Measurements from ENCODE around the gene KCNG2. TPM values are rescaled to one million over a fixed set of nuclear protein-coding genes. Genes with fewer than 3 reads are reported as not detected.

KCNG2 gene
- total and polyA plus RNA-seq, 2 donors (not counting 1 experiment from before 2014, with no cell fraction given): not detected

GRCh38 chr18:79899609-79900445 lies 102.1 kb downstream of the KCNG2 start:
- intact Hi-C loops (cut with micrococcal nuclease): no loop called here
- Mint-ChIP-seq H3K4me3 (no peak overlapping the region), H3K9me3 (ENCODE audit: insufficient read depth) (peaks cover 11% of the 10 kb centered on the region), H3K4me1 (no peaks in the 10 kb centered on the region), H3K27me3 (no peaks in the 10 kb centered on the region), H3K27ac (no peak overlapping the region)
- TF ChIP-seq EZH2 (IDR thresholded peaks at IDR 0.05; ENCODE audit: borderline replicate concordance, insufficient read depth, low read depth, low read length, poor library complexity, severe bottlenecking) (no peak), CTCF (IDR thresholded peaks at IDR 0.05) (no peak)
- Histone ChIP-seq H3K4me1 (ENCODE audit: control insufficient read depth in 2 of 2, insufficient read depth in 2 of 2, low read length in 2 of 2) (no peaks in the 10 kb centered on the region), H4K20me1 (ENCODE audit: control insufficient read depth, insufficient read depth, low read length, poor library complexity, severe bottlenecking) (no peaks in the 10 kb centered on the region), H3K36me3 (replicated peaks in 1 of 2; ENCODE audit: control extremely low read depth in 1 of 2, control insufficient read depth in 1 of 2, extremely low read depth in 1 of 2, insufficient read depth in 2 of 2, low read length in 1 of 2) (peaks cover 0 to 11% of the 10 kb centered on the region in 2 experiments), H3K4me3 (ENCODE audit: control extremely low read depth in 1 of 5, extremely low read depth in 1 of 5, insufficient read depth in 1 of 5, low read depth in 2 of 5, low read length in 4 of 5) (no peak overlapping the region), H3K79me2 (ENCODE audit: control insufficient read depth, insufficient read depth, low read length) (no peaks in the 10 kb centered on the region), H3K9ac (ENCODE audit: low read length) (no peak overlapping the region), H3K27ac (ENCODE audit: low read length in 2 of 2) (no peak overlapping the region), H3K27me3 (replicated peaks in 1 of 4; ENCODE audit: control extremely low read depth in 1 of 4, control insufficient read depth in 3 of 4, insufficient read depth in 4 of 4, low read length in 3 of 4) (no peaks in the 10 kb centered on the region), H2AFZ (ENCODE audit: insufficient read depth, low read depth, low read length, poor library complexity, severe bottlenecking) (no peak overlapping the region), H3K9me3 (ENCODE audit: control extremely low read depth in 1 of 3, control insufficient read depth in 2 of 3, insufficient read depth in 1 of 3, low read length in 2 of 3) (peaks cover 6 to 75% (median 21%) of the 10 kb centered on the region in 3 donors), H3K4me2 (replicated peaks; ENCODE audit: low read depth, low read length, poor library complexity, severe bottlenecking) (no peak overlapping the region)
- no peak for ATAC-seq (ENCODE audit: low read depth)
- CTCF ChIA-PET: no interaction called here
- DNase-seq: peak; percentile 18
- 95% methylated on average over 51 of the region's 53 CpGs for WGBS (ENCODE audit: insufficient coverage)
- POLR2A ChIA-PET: no interaction called here
